Epithelial cell of proximal tubule (primary cell): ENCODE data around the gene TNFAIP2. TPM values are rescaled to one million over a fixed set of nuclear protein-coding genes. Genes with fewer than 3 reads are reported as not detected.
"Not testable (repeated sequence)": the region's sequence is repeated elsewhere in the genome, so short reads cannot be mapped to it uniquely, and the experiment has no call there.

ENCODE experiments used
- DNase-seq: peaks from one replicate; pipeline ENCODE4 v3.0.0-alpha.2; 2011; ENCODE audit warnings: low read depth
- H3K4me3 ChIP-seq: 2 replicates; pipeline ENCODE4 v1.5.1; 2011; ENCODE audit warnings: low read depth, mild to moderate bottlenecking, low read length
- total RNA-seq: library from RNA; depleted of rRNA; stranded (reverse); fragments of >200 nt; gene quantifications from 2 replicates; pipeline ENCODE4 v1.2.3, GENCODE V29; 2015
- TF ChIP-seq, protein P1 (sequence below): conservative IDR thresholded peaks from 2 replicates; pipeline ENCODE4 v1.5.1; 2012; ENCODE audit warnings: low read depth, mild to moderate bottlenecking, low read length

Gene TNFAIP2
- total RNA-seq, 1 donor from 2014 or later, result 155 TPM

GRCh38 chr14:103144085-103144484, 20.8 kb downstream of the TNFAIP2 start:
- no peak for DNase-seq
- H3K4me3 ChIP-seq, result no peak overlapping the region
- TF ChIP-seq, protein P1, sequence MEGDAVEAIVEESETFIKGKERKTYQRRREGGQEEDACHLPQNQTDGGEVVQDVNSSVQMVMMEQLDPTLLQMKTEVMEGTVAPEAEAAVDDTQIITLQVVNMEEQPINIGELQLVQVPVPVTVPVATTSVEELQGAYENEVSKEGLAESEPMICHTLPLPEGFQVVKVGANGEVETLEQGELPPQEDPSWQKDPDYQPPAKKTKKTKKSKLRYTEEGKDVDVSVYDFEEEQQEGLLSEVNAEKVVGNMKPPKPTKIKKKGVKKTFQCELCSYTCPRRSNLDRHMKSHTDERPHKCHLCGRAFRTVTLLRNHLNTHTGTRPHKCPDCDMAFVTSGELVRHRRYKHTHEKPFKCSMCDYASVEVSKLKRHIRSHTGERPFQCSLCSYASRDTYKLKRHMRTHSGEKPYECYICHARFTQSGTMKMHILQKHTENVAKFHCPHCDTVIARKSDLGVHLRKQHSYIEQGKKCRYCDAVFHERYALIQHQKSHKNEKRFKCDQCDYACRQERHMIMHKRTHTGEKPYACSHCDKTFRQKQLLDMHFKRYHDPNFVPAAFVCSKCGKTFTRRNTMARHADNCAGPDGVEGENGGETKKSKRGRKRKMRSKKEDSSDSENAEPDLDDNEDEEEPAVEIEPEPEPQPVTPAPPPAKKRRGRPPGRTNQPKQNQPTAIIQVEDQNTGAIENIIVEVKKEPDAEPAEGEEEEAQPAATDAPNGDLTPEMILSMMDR, result no peak

DNA sequence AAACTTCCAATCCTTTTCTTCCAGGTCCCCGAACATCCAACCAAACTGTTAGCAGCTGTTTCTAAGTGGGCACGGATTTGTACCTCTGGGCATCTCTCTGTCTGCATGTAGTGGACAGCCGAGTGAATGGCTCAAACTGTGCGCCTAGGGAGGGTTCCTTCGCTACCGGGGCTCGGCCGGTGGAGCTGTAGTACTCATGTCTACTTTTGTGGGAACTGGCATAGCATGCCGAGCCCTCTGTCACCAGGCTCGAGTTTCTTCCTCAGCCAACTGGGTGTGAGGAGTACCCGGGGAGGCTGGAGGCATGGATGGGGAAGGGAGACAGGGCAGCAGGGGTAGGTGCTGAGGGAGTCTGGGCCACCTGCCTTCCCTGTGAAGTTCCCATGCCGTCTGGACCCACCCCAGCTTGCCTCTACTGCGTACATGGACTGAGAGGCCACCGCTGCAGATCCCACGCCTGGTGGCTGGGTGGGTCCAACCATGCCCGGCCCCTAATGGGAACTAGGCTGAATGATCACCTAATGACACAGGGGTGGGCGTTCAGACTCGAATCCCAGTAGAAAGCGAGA, 23.0 kb downstream of the TNFAIP2 start:
- TF ChIP-seq, protein P1, result no peak
- DNase-seq, result no peak
- H3K4me3 ChIP-seq, result no peak overlapping the region

GRCh38 chr14:103149351-103150237, 26.3 kb downstream of the TNFAIP2 start:
- TF ChIP-seq, protein P1, result no peak
- DNase-seq, result no peak
- no peak overlapping the region for H3K4me3 ChIP-seq

DNA sequence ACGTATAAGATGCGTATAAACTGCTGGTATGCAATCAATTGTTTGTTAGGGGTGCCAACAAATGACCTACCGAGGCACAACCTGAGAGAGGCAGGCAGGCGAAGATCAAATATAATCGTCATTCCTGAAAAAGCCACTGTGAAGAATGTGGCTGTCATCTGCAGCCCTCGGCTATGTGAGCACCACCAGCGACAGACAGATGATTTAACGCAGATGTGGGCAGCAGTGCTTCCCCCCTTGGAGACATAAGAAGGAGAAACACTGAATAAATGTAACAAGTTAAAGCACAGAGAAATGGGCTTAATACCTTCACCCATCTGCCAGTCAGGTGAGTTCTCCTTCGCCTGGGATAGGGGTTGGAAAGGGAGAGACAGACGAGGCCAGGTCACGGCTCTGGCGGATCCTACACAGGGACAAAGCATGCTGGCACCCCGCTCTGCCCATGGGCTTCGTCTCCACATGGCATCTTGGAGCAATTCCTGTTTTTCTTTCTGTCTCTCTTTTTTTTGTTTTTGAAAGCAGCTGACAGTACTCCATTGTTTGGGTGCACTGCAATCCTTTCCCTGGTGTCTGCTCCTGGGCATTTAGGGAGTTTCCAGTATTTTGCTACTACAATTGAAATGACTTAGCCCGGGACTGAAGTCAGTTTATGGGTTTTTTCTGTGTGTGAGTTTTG, 28.1 kb downstream of the TNFAIP2 start:
- no peak for DNase-seq

DNA sequence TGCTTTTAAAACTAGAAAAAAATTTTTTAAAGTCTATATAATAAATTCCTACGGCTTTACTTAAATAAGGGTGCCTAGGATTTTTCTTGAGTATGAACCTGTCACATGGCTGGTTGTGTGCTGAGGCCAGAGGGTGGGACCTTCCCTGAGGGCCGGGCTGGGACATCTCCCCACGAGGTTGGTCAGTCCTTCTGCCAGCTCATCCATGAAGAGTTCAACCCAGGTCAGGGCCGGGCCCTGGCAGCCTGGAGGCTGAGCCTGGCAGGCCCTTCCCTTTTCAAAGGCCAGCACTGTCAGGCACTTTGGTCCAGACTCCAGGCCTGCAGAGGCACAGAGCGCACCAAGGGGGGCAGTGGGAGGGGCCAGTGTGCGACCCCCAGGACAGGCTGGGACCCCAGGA, 31.7 kb downstream of the TNFAIP2 start:
- no peak overlapping the region for H3K4me3 ChIP-seq
- DNase-seq, result no peak
- TF ChIP-seq, protein P1, result no peak

More for the DNA sequence above, 28.1 kb downstream of the TNFAIP2 start:
- TF ChIP-seq, protein P1, result no peak
- no peak overlapping the region for H3K4me3 ChIP-seq

DNA sequence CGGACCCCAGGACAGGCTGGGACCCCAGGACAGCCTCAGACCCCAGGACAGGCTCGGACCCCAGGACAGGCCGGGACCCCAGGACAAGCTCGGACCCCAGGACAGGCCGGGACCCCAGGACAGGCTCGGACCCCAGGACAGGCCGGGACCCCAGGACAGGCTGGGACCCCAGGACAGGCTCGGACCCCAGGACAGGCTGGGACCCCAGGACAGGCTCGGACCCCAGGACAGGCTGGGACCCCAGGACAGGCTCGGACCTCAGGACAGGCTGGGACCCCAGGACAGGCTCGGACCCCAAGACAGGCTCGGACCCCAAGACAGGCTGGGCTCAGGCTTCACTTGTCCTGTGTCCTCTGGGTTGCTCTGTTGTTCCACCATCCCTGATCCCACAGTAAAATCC, 32.2 kb downstream of the TNFAIP2 start:
- not testable (repeated sequence) for H3K4me3 ChIP-seq, DNase-seq

DNA sequence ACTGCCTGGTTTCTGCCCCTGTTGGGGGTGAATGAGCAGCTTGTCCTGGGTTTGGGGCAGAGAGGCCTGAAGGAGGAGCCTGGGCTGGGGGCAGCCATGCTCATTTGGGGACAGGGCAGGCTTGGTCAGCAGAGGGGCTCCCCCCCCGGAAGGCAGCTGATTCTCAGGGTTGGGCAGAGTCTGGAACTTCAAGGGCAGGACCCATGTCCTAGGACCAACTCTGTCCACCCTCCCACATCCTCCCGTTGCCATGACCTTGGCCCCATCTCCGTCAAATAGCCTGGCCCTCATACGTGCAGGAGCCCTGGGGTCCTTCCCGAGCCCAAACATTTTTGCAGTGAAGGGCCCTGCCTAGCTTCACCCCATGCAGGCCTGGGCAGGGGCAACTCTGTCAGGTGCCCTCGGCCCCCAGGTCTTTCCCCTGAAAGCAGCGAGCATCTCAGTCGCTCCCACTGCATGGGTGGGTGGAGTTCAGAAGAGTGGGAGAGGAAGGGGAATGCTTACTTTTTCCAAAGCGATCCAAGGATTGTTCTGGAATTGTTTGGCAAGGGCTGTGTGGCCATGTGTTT, 32.6 kb downstream of the TNFAIP2 start:
- H3K4me3 ChIP-seq, result no peak overlapping the region
- TF ChIP-seq, protein P1, result no peak
- DNase-seq, result no peak
